HG03354 (cell line): ENCODE measurements around the gene ZDHHC8.

Source experiments
- ATAC-seq: cut with Tn5 transposase; IDR thresholded peaks from one replicate; pipeline ENCODE4 v1.9.1; 2021; ENCODE audit warnings: mild to moderate bottlenecking; ENCODE audit not compliant: unreplicated experiment, poor library complexity, severe bottlenecking

Gene ZDHHC8

DNA sequence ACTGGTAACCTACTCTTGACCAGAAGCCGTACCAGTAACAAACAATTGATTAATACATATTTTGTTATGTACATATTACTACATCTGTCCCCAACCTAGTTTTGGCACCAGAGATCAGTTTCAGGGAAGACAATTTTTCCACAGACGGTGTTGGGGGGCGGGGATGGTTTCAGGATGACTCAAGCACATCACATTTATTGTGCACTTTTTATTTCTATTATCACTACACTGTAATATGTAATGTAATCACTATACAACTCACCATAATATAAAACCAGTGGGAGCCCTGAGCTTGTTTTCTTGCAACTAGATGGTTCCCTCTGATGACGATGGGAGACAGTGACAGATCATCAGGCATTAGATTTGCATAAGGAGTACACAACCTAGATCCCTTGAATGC lies 36.1 kb upstream of the ZDHHC8 start:
- no peak for ATAC-seq

DNA sequence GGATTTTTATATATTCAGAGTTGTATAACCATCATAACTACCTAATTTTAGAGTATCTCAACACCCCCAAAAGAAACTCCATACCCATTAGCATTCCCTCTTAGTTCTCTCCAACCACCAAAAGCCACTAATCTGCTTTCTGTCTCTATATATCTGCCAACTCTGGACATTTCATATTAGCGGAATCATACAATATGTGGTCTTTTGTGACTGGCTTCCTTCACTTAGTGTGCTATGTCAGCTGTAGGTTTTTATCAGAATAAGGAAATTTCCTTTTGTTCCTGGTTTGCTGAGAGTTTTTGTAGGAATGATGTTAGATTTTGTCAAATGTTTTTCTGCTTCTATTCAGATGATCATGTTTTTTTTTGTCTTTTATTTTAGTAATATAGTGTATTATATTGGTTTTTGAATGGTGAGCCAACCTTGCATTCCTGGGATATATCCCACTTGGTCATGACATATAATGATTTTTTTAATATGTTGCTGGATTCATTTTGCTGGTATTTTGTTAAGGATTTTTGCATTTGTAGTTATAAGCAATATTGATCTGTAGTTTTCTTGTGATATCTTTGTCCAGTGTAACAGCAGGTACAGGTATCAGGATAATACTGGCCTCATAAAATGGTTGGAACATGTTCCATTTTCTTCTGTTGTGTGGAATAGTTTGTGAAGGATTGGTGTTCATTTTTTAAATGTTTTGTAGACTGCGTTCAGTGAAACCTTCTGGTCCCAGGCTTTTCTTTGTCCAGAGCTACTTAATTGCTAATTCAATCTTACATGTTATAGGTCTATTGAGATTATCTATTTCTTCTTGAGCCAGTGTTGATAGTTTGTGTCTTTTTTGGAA lies 34.8 kb upstream of the ZDHHC8 start:
- ATAC-seq = no peak

DNA sequence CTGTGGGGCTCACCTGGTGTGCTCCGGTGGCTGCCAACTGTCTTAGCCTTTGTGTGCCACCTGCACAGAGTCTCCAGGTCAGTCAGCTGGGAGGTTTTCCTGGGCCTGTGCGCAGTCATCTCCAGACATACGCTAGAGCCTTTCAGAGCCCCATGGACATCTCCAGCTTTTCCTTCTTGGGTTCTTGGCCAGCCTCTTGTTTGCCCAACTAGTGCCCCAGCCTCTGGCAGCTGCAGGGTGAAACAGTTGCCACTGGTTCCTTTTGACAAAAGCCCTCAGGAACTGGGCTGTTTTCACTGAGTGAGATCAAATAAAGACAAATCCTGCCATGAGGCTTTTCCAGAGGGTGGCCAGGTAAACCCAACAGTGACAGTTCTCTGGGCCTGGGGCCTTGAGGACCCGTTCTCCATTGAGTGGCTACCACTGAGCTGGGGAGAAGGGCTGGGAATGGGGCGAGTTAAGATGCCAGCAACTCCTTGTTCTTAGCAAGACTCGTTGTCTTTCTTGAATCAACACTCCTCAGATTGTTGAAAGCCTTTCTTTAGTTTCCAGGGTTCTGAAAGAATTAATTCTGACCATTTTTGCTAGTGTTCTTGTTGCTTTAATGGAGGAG lies 32.4 kb upstream of the ZDHHC8 start:
- no peak for ATAC-seq

DNA sequence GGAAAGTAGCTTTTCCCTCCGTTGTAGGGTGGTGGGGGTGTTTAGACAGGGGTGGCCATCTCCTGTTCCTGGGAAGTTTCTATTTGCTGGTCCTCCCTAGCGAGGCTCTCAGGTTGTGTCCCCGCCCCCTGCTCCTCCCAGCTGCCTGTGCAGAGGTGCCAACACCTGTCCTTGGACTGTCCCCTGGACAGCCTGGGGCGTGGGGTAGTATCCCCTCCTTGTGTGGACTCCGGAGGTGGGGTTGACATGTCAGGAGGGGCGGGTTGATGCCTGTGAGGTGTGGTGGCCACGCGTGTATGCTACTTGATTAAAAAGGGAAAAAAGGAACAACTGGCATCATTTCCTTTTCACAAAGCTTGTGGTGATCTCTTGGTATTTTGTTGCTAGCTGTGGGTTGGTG lies 30.0 kb upstream of the ZDHHC8 start:
- ATAC-seq = no peak

DNA sequence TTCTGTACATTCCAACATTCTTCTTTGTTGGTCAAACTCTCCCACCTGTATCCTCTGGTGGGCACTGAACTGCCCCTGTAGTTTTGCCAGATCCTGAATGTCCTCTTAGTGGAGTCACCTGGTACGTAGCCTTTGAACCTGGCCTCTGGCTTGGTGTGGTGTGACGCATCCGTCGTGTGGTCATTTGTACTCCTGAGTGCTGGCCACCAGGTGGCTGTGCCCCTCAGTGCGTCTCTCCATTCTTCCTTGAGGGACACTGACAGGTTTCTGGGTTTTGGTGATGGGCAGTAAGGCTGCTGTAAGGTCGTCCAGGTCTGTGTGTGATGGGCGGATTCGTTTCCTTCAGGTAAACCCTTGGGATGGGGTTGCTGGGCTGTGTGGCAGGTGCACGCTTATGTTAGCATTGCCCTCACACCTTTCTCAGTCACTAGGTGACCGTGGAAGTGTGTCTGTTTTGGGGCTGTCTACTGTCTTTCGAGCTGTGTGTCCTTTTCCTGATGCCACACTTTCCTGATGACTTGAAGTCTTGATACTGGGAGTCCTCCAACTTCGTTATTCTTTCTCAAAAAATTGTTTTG lies 29.3 kb upstream of the ZDHHC8 start:
- ATAC-seq = no peak

DNA sequence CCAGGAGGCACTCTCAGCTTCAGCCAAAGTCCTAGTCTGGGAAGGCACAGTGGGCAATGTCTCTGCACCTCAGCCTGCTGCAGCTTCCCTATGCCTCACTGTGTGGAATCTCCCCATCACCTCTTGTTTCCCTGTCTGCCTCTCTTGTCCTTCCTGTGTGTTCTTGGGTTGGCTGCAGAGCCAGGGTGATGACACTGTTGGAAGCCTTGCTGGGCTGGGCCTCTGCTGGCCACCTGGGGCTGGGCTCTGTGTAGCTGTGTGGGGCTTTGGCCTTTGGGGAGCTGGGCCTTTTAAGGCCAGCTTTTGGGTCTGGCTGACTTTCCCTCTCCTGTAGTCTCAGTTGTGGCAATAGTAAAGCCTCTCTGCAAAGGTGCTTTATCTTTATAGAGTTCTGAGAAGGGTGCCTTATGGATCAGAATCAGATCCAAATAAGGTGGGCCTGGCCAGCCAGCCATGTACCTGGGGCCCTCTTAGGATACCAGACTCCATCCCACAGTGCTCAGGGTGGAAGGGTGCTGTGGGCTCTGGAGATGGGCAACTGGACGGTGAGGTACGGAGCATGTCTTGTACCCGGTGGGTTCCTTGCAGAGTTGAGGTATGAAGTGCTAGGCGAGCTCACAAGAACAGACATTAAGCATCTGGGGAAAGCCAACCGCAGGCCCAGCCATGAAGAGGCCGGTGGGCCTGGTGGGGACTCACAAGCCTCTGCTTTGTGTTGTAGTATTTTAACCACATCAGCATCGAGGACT lies 26.0 kb upstream of the ZDHHC8 start:
- ATAC-seq = no peak

DNA sequence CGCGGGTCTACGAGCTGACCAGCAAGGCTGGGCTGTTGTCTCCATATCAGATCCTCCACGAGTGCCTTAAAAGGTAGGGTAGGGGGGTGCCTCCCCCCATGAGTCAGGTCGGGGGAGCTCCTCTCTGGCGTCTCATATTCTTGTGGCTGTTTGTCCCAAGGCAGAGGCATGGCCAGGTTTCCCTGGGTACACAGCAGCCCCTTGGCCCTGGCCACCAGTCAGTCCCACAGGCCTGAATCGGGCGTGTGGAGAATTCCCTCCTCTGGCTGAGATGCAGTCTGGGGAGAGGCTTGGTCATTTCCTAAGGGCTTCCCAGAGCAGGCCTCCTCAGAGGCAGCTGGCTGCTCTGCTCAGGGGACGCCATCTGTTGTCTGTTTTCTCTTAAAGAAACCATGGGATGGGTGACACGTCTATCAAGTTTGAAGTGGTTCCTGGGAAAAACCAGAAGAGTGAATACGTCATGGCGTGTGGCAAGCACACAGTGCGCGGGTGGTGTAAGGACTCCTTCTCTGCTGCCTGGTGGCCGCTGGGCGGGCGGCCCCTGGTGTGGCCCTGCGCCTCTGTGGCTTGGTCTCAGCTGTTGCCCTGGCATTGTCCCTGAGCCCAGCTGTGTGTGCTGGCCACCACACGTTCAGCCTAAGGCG lies 25.3 kb upstream of the ZDHHC8 start:
- ATAC-seq = no peak

DNA sequence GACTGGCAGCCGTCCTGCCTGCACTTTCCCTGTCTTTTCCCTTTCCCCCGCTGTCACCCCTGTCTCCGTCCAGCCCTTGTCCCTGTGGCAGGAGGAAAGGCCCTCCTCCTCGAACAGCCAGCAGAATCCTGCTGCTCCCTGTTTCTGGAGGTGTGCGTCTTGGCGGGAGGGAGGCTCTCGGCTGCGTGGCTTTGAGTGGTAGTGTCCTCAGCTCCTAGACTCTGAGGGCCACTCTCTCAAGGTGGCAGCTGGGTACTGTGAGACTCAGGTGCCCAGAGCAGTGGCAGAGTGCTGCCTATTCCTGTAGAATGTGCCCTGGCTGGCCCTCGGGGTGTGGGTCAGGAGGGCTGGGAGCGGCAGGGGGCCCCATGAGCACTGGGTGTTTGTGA lies 24.8 kb upstream of the ZDHHC8 start:
- no peak for ATAC-seq

DNA sequence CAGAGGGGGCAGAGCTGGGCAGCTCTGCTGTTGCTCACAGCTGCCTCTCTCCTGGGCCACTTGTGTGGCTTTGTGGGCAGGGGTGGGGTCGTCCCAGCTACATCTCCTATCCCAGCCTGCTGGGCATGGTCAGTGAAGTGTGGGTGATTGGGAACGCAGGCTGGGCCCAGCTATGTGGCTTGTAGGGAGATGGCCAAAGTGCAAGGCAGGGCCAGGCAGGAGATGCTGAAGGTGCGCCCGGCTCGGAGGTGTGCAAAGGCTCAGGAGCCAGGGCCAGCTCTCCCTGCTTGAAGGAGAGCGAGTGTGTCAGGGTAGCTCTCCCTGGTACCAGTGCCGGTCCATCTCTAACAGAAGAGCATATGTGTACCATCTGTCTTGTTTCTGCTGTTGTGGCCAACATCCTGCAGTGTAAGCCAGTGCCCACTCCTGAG lies 24.1 kb upstream of the ZDHHC8 start:
- ATAC-seq = no peak

DNA sequence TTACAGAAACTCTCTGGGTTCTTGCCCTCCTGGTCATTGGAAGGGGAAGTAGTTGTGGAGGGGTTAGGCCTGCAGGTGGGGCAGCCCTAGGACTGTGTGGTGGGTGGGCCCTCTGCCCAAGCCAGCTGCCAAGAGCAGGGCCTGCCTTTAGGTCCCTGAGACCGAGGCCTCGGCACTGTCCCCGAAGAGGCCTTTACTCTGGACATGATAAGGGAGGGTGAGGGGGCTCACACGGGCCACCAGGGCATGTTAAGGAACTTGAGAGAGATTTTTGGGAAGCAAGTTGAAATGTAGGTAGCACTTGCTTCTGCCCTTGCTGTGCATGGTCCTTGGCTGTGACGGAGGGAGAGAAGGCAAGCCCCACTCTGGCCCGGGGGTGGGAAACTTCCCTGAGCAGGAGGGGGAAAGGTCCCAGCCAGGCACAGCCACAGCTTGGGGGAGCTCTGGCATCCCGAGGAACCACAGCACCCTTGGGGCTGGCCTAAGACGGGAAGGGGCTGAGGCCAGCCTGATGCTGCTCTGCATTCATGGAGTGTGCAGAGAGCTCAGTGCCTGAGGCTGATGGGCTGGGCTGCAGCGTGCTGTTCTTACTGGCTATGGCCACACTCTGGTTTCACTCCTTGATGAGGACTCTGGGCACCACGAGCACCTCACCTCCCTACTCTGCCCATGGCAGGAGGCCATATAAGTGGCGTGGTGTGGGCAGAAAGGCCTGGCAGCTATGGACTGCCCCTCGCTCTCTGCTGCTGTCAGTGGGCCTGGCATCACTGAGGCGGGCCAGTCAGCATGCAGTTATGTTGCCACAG lies 23.4 kb upstream of the ZDHHC8 start:
- no peak for ATAC-seq

DNA sequence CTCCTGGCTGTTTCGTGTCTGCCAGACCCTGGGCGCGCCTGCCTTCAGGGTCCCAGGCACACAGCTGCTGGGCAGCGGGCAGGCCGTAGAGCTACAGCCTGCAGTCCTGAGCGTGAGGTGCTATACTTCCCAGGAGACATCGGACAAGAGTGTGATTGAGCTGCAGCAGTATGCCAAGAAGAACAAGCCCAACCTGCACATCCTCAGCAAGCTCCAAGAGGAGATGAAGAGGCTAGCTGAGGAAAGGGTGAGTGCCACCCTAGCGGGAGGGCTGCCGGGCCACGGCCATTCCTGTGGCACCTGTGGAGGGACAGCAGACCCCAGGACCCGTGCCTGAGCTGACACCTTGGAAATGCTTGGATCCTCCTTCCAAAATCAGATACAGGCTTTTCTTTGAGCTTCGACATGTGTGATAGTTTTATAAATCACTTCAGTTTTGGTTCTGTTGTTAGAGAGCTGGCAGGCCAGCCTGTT lies 22.8 kb upstream of the ZDHHC8 start:
- no peak for ATAC-seq

DNA sequence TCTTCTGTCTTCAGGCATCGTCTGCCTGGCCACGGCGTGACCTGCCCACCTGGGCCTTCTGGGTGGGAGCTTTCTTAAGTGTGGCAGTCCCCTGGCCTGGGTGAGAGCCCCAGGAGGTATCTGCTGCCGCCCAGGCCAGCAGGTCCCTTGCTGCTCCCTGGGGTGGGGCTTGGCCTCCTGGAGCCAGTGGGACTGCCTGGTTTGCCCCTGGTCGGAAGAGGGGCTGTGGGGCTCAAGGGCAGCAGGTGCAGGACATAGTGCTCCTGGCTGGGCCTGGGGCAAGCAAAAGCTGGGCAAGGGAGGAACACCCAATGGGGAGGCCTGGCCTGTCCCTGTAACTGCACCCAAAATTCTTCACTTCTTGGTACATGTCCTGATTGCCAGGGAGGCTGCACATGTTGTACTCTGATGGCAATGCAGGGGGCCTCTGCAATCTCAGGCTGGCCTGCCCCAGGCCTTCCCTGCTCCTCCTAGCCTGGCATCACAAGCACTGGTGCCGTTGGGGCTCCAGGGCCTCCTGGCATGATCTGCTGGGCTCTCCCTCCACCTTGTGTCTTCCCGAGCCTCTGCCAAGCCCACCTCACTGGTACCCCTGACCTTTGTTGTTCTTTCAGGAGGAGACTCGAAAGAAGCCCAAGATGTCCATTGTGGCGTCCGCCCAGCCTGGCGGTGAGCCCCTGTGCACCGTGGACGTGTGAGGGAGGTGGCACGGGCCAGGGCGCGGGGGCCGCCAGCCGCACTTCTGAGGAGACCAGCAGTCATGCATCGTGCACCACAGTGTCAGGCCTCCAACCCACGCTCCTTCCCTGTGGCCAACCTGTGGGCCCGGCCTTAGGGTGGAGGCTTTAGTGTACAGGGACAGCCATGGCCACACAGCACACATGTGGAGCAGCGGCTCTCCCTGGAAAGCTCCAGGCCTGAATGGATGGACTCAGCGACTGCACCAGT lies 21.9 kb upstream of the ZDHHC8 start:
- no peak for ATAC-seq

DNA sequence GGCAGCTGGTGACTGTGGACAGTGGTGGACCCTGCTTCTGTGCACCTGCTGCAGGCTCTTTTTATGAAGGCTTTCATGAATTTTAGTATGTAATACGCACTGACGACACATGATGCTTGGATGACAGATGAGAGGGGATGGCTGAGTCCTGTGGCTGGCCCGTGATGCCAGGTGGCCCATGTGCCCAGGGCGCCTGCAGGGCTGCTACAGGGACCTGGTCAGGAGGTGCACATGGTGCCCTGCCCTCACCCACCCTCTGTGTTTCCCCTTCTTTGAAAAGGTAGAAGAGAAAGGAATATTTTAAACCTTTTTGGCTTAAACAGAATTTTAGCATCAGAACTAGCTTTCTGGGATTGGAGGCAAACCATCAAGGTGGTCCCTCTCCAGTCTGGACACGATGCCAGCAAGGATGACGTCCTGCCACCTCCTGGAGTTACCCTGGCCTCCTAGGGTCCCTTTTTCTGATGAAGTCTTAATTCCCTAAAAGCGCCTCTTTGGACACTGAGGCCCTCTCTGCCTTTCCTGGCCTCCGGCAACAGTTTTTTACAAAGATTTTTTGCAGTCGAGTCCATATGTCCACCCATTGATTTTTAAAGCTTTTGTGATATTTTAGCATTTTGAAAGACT lies 21.1 kb upstream of the ZDHHC8 start:
- ATAC-seq = no peak

DNA sequence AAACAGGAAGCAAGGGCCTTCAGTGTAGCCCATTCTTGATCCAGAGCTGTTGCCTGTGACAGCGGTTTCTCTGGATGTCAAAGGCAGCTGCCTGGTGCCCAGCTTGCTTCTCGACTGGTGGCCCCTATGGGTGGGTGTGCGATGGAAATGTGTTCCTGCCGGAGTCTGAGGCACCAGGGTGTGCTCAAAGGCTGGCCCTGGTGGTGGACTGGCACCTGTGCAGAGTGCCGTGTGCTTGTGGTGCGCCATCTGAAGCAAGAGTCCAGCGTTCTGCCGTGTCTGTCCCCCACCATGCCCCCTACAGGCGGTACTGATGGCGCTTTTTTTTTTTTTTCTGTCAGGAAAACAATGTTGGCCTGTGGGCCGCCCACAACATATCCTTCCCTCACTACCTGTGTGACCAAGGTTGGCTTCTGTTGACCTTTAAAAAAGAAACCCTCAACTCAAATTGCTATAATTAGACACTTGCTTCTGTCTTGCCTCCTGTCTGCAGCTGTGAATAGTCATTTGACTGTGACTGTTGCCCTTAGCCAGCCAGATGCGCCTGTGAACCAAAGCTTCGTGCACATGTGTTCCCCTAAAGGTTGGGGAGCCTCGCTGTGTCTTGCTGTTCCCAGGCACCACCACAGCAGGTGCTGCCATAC lies 20.4 kb upstream of the ZDHHC8 start:
- ATAC-seq = no peak

DNA sequence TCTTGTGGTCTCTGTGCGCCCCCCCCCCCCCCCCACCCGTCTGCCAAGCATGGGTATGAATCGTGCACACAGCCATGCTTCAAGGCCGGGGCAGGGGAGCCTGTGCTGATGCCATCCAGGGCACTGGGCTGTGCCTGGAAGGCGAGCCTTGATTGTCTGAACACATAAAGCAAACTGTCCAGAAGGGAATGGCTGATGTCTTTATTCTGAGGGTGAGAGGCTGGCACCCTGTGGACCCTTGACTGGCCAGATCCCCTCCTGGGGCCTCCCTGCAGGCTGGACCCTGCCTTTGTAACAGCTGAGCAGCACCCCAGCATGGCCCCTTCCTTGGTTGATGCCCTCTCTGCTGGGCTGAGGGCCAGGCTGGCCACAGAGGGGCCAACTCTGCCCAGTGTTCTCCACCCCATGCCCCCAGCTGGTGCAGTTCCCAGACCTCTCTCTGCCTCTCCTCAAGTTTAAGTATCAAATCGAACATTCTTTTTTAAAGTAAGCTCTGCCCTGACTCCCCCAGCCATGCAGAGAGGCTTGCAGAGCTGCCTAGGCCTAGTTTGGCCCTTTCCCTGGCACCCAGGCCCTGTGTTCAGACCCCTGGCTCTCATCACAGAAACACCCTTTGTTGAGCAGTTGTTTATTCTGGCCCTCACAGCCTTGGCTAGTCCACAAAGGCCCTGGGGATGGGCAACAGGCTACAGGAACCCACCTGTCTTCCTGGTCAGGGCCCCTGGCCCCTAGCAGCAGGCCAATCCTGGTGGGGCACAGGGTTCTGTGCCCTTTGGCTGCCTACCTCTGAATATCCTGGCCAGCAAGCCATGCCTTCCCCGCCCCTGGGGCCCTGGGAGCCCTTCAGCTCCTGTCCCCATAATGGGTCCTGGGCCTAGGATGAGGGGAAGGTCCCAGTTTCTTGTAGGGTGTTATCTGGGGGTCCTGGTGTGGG lies 19.6 kb upstream of the ZDHHC8 start:
- no peak for ATAC-seq
